Natural killer cell (primary cell): ENCODE measurements around the gene MYO3A. TPM values are rescaled to one million over a fixed set of nuclear protein-coding genes. Genes with fewer than 3 reads are reported as not detected.

Experiments used
- ATAC-seq, 3 donors: fragments of 150-1000 bp in 2 of 3; fragments of 200-7000 bp in 1 of 3; cut with Tn5 transposase; 1 replicate in 1 of 3; 2 replicates in 2 of 3; pipeline ENCODE4 v1.10.0; 2021; ENCODE audit warnings: mild to moderate bottlenecking in 2 of 3, moderate library complexity in 2 of 3
- DNase-seq, 2 donors: peaks; one replicate each; pipeline versions ENCODE4 v3.0.0 to v3.0.0-alpha.2; 2013 to 2021; ENCODE audit warnings: mixed read lengths in 1 of 2
- H3K27ac ChIP-seq: one replicate; pipeline ENCODE4 v1.5.1; 2013; ENCODE audit warnings: mild to moderate bottlenecking, low read length
- H3K27me3 ChIP-seq: one replicate; pipeline ENCODE4 v1.6.1; 2013; ENCODE audit warnings: low read length; ENCODE audit not compliant: control insufficient read depth, insufficient read depth
- H3K36me3 ChIP-seq: one replicate; pipeline ENCODE4 v1.6.1; 2013; ENCODE audit warnings: low read length; ENCODE audit not compliant: control insufficient read depth, insufficient read depth
- H3K4me1 ChIP-seq: one replicate; pipeline ENCODE4 v1.6.1; 2013; ENCODE audit warnings: low read length; ENCODE audit not compliant: control insufficient read depth, insufficient read depth
- H3K4me3 ChIP-seq: one replicate; pipeline ENCODE4 v1.5.1; 2013; ENCODE audit warnings: low read length
- H3K9me3 ChIP-seq: one replicate; pipeline ENCODE4 v1.6.1; 2013; ENCODE audit warnings: low read length; ENCODE audit not compliant: control insufficient read depth, insufficient read depth
- H3K27ac Mint-ChIP-seq, 2 donors: one replicate each; pipeline ENCODE4 v1.8.0; 2022; ENCODE audit warnings: mild to moderate bottlenecking in 2 of 2, mixed read lengths in 2 of 2, moderate library complexity in 1 of 2
- H3K27me3 Mint-ChIP-seq, 2 donors: one replicate each; pipeline ENCODE4 v1.8.0; 2022; ENCODE audit warnings: low read depth in 2 of 2, mixed read lengths in 2 of 2
- H3K36me3 Mint-ChIP-seq: one replicate; pipeline ENCODE4 v1.8.0; 2022; ENCODE audit warnings: mixed read lengths
- H3K4me1 Mint-ChIP-seq, 2 donors: one replicate each; pipeline ENCODE4 v1.8.0; 2022; ENCODE audit warnings: mixed read lengths in 2 of 2
- H3K4me3 Mint-ChIP-seq: one replicate; pipeline ENCODE4 v1.8.0; 2022; ENCODE audit warnings: mild to moderate bottlenecking, moderate library complexity, mixed read lengths
- H3K9me3 Mint-ChIP-seq, 2 donors: one replicate each; pipeline ENCODE4 v1.8.0; 2022; ENCODE audit warnings: mixed read lengths in 2 of 2
- WGBS: methylation state at CpG from one replicate; pipeline ENCODE4 v1.1.7; 2013; ENCODE audit warnings: missing lambda C conversion rate; ENCODE audit not compliant: insufficient coverage; 5-methylcytosine and 5-hydroxymethylcytosine counted together
- intact Hi-C: fragments of 100-400 bp; cut with micrococcal nuclease; formaldehyde crosslinking; loops from one replicate; pipeline ENCODE4 v1.14.2; 2022
- total RNA-seq, 4 donors: library from RNA; stranded (reverse); fragments of 120-200 nt in 1 of 4; gene quantifications; one replicate each; pipeline versions ENCODE4 v1.2.3 to v1.2.4, GENCODE V29; 2013 to 2022
- TF ChIP-seq, protein P1 (sequence below): fragments of 200-600 bp; IDR thresholded peaks from one replicate; pipeline ENCODE4 v1.8.0; 2022; ENCODE audit warnings: antibody characterized with exemption

MYO3A gene
- total RNA-seq, 3 donors from 2014 or later (not counting 1 experiment from before 2014, with no cell fraction given): not detected

DNA sequence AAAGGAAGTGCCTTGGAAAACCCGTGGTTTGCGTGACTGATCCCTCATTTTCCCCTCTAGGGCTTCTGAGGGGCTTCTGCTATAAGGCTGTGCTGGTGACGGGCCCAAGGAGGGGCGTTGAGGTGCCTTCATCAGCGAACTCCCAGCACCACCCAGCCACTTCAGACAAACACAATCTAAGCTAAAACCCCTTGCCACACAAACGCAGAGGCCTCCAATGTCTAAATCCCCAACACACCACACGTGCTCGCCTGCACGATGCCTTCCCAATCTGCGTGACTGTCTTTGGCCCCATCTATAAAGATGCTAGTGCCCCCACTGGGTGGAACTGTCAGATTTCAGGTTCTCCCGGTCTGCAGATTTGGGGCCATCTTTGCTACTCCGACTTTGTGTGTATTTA is 278.5 kb downstream of the MYO3A start:
- Mint-ChIP-seq H3K4me3 (no peak overlapping the region), H3K36me3 (no peaks in the 10 kb centered on the region), H3K4me1 (peaks cover 8 to 17% of the 10 kb centered on the region in 2 donors), H3K9me3 (no peaks in the 10 kb centered on the region), H3K27me3 (peaks cover 36 to 45% of the 10 kb centered on the region in 2 donors), H3K27ac (no peak overlapping the region)
- 6% methylated on average over 12 of the region's 12 CpGs for WGBS
- Histone ChIP-seq H3K27me3 (peaks cover 49% of the 10 kb centered on the region), H3K4me3 (no peak overlapping the region), H3K36me3 (no peaks in the 10 kb centered on the region), H3K4me1 (peaks cover 10% of the 10 kb centered on the region), H3K27ac (no peak overlapping the region), H3K9me3 (no peaks in the 10 kb centered on the region)
- TF ChIP-seq, protein P1, sequence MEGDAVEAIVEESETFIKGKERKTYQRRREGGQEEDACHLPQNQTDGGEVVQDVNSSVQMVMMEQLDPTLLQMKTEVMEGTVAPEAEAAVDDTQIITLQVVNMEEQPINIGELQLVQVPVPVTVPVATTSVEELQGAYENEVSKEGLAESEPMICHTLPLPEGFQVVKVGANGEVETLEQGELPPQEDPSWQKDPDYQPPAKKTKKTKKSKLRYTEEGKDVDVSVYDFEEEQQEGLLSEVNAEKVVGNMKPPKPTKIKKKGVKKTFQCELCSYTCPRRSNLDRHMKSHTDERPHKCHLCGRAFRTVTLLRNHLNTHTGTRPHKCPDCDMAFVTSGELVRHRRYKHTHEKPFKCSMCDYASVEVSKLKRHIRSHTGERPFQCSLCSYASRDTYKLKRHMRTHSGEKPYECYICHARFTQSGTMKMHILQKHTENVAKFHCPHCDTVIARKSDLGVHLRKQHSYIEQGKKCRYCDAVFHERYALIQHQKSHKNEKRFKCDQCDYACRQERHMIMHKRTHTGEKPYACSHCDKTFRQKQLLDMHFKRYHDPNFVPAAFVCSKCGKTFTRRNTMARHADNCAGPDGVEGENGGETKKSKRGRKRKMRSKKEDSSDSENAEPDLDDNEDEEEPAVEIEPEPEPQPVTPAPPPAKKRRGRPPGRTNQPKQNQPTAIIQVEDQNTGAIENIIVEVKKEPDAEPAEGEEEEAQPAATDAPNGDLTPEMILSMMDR: no peak
- DNase-seq (no peak), ATAC-seq (no peak)
- intact Hi-C loops: no loop called here

DNA sequence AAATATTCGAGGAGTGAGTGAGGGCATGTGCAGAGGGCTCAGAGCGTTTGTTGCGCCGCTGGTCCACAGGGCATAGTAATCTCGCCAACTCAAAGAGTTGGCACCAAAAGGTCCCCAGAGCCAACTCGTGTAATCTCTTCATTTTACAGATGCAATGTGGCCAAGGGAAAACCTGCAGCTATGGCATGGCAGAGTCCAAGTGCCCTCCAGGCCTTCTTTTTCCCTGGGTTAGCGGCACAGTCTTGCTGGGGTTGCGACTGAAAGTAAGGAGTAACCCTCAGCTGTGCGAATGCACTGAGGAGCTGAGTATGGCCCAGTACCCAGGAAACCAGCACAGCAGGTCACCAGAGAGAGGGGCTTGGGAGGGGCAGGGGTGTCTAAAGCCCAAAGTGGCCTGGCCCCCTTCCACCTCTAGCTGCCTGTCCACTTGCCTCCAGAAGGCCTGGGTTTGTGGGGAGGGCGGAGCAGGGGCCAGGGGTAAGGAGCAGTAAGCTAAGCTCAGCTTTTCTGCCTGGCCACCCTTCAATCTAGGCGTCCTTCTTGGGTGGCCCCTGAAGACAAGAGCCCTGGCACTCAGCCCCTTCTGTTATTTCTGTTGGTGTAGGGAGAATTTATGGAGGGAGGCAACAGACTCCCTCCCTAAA is 279.2 kb downstream of the MYO3A start:
- Mint-ChIP-seq H3K36me3 (no peaks in the 10 kb centered on the region), H3K4me1 (peaks cover 8 to 17% of the 10 kb centered on the region in 2 donors), H3K4me3 (no peak overlapping the region), H3K9me3 (no peaks in the 10 kb centered on the region), H3K27ac (no peak overlapping the region), H3K27me3 (peaks cover 39 to 48% of the 10 kb centered on the region in 2 donors)
- TF ChIP-seq, protein P1: no peak
- intact Hi-C loops: no loop called here
- 34% methylated on average over 11 of the region's 11 CpGs for WGBS
- Histone ChIP-seq H3K4me3 (no peak overlapping the region), H3K36me3 (no peaks in the 10 kb centered on the region), H3K27me3 (peaks cover 49% of the 10 kb centered on the region), H3K9me3 (no peaks in the 10 kb centered on the region), H3K27ac (no peak overlapping the region), H3K4me1 (peaks cover 14% of the 10 kb centered on the region)
- ATAC-seq: no peak
- DNase-seq: no peak

DNA sequence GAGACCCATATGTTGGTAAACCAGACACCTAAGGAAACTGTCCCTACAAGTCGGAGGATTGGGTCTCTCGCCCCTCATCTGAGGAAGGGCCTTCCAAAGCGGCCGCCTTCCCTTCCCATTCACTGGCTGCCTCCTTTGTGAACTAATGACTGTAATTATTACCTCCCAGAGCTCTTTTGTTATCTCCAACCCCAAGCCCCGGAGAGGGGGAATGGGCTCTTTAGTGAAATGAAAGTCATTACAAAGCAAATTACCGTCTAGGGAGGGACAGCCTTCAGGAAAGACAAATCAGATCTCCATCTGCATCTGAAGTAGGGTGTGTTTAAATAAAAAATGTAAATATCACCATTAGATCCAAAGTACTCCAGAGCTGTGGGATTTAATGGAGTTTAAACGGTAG is 280.0 kb downstream of the MYO3A start:
- H3K36me3 ChIP-seq: no peaks in the 10 kb centered on the region
- H3K27ac ChIP-seq: no peak overlapping the region
- DNase-seq: no peak
- H3K9me3 Mint-ChIP-seq: no peaks in the 10 kb centered on the region
- ATAC-seq: no peak
- H3K4me1 ChIP-seq: peaks cover 14% of the 10 kb centered on the region
- intact Hi-C loops: no loop called here
- H3K27ac Mint-ChIP-seq: no peak overlapping the region
- H3K4me3 ChIP-seq: no peak overlapping the region
- no peaks in the 10 kb centered on the region for H3K9me3 ChIP-seq
- peaks cover 46 to 55% of the 10 kb centered on the region in 2 donors for H3K27me3 Mint-ChIP-seq
- no peak overlapping the region for H3K4me3 Mint-ChIP-seq
- TF ChIP-seq, protein P1: no peak
- no peaks in the 10 kb centered on the region for H3K36me3 Mint-ChIP-seq
- H3K4me1 Mint-ChIP-seq: peaks cover 8 to 17% of the 10 kb centered on the region in 2 donors
- 5% methylated on average over 6 of the region's 7 CpGs for WGBS
- peaks cover 49% of the 10 kb centered on the region for H3K27me3 ChIP-seq
